NOMO-1 treated with dmso at 0.1 percent for 144 hours (cell line): ENCODE results near the gene UBA7.
"Not testable (repeated sequence)": the region's sequence is repeated elsewhere in the genome, so short reads cannot be mapped to it uniquely, and the experiment has no call there.

ENCODE experiments used
- DNase-seq: peaks from one replicate; lab custom pipeline; 2025; ENCODE audit not compliant: unreplicated experiment; lab: John Stamatoyannopoulos, UW

UBA7 gene, protein sequence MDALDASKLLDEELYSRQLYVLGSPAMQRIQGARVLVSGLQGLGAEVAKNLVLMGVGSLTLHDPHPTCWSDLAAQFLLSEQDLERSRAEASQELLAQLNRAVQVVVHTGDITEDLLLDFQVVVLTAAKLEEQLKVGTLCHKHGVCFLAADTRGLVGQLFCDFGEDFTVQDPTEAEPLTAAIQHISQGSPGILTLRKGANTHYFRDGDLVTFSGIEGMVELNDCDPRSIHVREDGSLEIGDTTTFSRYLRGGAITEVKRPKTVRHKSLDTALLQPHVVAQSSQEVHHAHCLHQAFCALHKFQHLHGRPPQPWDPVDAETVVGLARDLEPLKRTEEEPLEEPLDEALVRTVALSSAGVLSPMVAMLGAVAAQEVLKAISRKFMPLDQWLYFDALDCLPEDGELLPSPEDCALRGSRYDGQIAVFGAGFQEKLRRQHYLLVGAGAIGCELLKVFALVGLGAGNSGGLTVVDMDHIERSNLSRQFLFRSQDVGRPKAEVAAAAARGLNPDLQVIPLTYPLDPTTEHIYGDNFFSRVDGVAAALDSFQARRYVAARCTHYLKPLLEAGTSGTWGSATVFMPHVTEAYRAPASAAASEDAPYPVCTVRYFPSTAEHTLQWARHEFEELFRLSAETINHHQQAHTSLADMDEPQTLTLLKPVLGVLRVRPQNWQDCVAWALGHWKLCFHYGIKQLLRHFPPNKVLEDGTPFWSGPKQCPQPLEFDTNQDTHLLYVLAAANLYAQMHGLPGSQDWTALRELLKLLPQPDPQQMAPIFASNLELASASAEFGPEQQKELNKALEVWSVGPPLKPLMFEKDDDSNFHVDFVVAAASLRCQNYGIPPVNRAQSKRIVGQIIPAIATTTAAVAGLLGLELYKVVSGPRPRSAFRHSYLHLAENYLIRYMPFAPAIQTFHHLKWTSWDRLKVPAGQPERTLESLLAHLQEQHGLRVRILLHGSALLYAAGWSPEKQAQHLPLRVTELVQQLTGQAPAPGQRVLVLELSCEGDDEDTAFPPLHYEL

DNA sequence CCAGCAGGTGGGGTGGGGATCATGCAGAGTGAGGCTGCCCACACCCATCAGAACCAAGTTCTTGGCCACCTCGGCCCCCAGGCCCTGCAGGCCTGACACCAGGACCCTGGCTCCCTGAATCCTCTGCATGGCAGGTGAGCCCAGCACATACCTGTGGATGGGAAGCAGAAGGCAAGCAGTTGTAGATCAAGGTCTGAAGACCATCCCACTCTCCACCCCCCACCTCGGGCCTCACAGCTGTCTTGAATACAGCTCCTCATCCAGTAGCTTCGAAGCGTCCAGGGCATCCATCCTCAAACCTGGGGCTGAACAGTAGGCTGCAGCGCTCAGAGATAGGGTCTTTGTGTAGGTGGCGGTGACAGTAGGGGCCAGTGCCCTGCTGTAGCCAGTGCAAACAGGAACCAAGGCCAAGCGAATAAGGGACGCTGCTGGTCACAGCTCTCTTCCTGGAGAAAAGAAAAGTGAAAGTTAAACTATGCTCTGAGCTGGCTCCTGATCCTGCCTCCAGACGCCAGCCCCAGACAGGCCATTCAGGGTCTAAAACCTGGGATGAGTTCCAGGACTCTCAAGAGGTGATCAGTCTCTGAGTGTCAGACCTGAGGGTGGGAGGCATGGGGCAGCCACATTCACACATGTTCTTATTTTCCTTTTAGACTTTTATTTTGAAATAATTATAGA is at the start of gene UBA7:
UBA7 (minus strand) TSS at position 457 of the 678 bp plus-strand sequence; CDS start at position 291, 166 bp downstream.
- DNase-seq = peak; percentile 58

DNA sequence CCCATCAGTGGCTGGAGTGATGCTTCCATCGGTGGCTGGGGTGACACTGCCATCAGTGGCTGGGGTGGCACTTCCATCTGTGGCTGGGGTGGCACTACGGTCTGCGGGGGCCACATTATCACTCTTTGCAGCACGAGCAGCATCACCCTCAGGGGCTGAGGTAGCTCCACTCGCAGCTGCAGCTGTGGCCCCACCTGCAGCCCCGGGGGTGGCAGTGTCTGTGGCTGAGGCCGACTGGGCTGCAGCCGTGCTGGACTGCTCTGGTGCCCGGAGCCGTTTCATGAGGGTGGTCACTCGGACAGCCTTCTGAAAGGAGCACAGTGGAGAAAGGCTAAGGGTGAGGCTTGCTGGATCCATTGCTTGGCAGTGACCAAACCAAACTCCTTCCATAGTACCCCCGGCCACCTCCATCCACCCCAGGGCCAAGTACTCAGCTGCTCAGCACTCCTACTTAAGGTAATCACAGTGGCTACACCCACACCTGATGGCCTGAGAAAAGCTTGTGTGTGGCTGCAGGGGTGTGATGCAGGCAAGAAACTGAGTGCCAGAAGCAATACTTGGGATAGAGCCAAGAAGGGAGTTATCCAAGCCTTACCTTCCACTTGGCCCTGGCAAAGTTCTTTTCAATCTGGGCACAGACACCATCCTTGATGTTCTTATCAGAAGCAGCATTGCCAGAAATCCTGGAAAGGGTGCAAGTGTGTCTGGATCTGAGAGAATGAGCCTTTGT is 46.0 kb upstream of the UBA7 start:
- DNase-seq = no peak

DNA sequence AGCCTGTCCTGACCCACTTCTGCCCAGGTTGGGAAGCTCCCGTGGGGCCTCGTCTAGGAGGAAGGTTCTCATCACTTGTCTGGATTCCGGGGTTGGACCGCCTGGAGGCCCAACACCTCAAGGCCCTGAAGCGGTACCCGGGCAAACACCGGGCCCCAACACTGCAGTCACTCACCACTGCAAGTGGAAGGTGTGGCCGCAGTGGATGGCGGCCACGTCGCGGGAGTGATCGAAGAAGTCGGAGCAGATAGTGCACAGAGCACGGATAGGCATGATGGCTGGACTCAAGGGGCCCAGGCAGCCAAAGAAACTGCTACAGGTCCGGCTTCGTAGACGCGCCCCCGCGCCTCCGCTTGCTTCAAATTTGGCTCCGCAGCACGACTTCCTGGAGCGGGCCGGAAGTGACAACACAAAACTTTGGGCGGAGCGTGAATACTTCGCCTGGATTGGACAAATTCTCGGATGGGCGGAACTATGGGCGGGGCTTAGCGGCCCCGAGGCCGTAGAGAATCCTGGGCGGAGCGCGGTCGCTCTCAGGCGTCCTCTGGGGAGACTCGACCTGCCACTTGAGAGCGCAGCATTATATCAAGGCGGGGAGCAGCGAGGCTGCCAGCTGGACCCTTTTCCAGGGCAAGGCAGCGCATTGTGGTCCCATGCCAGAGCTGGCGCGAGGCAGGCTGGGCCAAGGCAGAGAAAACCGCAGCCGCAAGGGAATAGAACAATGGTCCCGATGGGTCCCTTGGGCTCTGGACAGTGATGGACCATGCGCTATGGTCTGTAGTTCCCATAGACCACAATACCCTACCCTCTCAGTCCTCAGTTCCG is 42.6 kb upstream of the UBA7 start, which contains the start of gene TRAIP:
TRAIP (minus strand) TSS at position 384 of the 825 bp plus-strand sequence; CDS start at position 273, 111 bp downstream.
- peak; percentile 89 for DNase-seq

DNA sequence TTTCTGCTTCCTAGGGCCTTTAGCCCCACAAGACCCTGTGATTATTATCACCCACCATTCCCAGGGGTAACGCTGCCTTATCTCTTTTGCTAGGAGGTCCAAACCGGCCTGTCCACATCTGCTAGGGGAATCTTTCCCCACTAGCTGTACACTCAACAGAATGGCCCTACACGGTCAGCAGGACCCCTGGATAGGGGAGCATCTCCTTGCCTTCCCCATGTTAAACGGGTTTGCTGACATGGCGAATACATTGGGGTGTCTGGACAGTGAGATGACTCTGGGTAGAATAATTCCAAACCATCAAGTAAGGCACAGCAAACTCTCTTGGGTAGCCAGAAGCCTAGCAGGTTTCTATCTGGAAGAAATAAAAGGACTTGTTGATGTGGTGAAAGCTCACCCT is 41.9 kb upstream of the UBA7 start:
- DNase-seq = no peak

DNA sequence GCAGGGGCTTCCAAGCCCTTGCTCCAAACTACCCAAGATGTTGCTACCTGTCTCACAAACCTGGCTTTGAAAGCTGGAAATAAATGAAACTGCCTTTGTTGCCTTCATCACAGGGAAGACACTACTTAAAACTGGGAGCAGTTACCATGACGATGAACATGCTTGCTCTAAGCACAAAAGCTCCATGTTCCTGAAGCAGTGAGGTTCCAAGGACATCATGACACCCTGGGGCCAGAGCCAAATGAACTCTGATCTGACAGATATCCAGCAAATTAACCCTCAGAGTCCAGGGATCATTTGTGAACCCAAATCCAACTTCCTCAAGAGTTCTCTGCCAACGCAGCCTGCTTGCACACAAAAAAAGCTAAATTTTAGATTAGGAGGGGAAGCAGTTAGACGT is 31.9 kb upstream of the UBA7 start:
- no peak for DNase-seq

DNA sequence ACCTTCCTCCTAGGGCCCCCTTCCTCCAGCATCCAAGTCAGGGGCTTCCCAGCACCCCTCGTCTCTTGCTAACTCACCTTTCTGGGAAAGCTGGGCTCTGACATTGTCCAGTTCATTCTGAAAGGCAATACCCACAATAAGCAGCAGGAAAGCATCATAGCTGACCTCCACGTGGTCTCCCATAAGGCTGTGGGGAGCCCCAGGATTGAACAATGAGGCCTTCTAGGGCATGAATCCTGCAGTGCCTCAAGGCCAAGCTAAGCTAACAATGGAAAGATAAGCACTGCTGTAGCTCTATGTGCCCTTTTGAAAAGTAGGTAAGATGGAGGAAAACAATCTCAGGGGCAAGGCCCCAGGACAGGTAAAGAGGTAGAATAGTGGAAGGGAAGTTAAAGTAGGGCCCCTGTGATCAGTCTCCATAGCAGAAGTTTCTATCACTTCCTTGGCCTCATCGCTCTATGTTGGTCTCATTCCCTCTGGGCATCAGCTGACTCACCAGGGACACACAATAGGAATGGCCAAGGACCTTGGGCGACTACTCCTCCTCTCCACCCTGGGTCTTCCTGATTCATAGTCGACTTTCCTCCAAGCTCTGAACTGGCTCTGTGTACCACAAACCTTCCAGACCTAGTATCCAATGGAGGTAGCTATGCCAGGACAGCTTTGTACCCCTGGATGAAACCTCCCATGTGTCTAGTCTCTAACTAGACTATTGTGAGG is 30.9 kb upstream of the UBA7 start:
- no peak for DNase-seq

DNA sequence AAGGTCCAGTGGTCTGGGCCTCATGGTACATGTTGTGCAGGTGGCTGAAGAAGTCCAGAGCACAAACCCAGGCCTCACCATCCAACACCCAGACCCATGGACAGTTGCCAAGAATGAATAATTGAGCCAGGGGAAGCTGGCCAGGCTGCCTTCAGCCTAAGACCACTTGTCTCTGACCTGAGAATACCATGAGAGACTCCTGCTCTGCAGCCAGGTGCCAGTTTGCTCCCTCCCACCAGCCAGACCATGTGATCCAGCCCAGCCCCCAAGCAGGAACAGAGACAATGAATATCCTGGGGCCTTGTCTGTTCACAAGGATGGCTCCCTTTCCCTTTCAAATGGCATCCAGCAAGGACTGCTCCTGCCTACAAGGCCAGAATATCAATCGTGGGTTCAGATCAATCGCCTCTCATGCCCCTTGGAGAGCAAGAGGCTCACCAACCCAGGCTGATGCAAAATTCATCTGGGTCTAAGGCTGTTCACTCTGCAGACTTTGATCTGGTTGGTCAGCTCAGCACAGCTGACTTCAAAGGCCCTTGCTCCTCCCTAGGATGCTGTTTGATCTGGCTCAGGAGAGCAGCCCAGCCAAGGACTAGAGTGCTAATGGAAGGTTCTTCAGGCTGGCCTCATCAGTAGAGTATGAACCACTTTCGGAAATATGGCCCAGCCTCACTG is 29.2 kb upstream of the UBA7 start:
- no peak for DNase-seq

DNA sequence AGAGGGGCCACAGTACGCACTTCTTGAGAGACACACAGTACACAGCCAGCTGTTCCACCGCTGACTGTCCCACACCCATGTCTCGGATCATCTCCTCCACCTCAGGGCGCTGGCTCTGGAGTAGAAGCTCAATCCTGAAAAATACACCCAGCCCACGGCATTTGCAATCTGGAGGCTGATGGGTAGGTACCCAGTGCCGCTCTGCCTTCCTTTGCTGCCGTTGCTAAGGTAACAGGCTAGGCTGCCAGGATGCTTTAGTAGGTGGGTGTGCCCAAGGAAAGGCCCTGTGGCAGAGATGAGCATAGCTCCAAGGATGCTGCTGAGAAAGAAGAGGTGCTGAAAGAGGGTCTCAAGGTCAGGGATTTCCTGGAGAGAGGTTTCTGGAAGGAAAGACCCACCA is 28.1 kb upstream of the UBA7 start:
- DNase-seq = no peak

DNA sequence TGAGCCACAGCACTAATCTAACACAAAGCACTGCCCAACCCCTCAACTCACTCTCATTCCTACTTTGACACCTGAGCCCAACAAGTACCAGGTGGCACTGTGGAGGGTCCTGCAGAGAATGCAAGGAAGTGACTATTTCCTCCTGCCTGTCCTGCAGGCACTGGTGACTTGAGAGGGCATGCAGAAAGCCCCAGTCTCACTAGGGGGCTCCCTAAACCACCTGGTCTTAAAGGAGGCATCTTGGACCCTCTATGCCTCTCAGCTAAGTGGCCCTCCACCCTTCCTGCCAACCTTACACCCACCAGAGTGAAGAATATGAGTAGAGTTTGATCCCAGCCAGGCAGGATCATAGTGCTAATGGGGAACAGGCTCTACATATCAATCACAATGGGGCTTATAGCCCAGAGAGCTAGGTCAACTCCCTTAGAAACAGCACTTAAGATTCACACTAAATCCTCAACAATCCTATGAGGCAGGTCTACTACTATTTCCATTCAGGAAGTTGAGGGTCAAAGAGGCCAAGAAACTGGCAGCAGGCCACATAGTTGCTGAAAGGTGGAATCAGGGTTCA is 27.5 kb upstream of the UBA7 start:
- DNase-seq = no peak

DNA sequence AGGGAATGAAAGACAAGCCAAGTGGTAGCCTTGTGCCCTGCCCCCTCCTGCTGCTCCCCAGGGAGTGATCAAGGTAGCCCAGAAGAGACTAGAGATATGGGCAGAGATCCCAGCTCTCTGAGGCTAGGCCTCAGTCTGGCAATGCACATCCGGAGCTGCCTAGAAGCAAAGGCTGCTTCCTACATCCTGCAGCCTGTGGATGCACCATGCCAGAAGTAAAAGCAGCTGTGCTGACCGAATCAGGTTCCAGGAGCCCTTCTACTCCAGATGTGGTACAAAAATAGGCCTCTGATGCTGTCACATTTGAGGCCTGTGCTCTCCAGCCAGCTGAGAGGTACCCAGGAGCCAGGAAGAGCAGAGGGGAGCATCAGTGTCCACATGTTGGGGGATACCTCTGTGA is 26.6 kb upstream of the UBA7 start:
- no peak for DNase-seq

DNA sequence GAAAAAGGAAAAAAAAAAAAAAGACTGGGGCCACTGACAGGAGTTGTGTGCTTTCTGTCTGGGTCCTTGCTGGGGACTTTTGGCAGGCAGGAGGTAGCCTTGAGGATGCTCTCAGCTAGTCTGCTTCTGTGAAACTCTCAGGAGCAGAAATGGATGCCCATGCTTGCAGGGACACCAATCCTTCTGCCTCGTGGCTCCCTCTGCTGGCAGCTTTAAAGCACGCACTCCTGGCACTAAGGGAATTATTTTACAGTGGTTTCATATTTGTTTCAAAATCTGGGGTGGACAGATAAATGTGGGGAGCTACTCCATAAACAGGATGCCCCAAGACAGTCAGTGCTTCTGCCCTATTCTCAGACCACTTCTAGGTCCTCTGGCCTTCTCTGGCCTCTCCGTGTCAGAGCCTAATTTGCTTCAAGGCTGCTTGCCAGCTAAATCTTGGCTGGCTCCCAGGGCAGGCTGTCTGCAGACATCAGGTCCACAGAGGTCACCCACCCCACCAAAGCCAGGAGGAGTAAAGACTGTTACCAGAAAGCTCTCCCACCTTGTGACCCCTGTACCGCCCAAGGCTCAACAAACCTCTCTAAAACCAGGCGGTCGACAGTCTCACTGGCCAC is 25.5 kb upstream of the UBA7 start:
- DNase-seq = peak; percentile 61

DNA sequence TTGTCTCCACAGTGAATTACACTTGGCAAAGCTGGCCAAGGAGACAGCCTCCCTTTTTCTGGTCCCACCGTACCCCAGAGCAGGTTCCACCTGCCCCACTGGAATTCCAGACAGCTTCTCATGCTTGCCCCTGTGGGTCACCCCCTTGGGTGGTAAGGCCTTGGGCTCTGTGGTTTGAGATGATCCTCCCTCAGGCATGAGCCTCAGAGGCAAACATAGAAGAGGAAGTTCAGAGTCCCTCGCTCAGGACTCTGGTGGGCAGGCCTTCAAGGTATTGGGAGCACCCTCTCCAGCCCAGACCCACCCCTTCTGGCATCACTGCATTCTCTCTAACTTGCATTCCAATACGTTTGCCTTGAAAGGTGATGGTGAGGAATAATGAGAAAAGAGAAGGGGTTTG is 17.6 kb upstream of the UBA7 start:
- DNase-seq = no peak

DNA sequence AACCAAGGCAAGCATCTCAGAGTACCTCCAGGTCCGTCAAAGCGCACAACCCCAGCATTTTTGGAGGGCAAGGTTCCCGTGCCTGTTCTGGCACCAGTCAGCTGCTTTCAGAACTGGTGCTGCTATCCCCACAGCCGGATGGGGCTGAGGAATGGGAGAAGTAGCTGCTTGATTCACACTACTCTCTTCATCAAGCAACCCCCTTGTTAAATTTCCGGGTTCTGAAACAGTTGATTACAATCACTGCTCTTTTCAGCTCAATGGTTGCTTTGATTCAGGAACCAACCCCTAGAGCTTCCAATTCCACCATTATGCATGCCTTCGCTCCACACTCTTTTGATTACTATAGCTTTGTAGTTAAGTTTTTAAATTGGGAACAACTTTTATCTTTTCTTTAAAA is 12.3 kb upstream of the UBA7 start:
- DNase-seq = no peak

DNA sequence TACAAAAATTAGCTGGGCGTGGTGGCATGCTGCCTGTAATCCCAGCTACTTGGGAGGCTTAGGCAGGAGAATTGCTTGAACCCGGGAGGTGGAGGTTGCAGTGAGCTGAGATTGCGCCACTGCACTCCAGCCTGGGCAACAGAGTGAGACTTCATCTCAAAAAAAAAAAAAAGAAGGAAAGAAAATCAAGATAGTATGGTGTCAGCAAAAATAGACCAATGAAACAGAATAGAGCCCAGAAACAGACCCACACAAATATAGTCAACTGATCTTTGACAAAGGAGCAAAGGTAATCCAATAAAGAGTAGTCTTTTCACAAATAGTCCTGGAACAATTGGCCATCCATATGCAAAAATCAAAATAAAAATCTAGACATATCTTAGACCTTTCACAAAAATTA is 9.4 kb upstream of the UBA7 start:
- DNase-seq = not testable (repeated sequence)

DNA sequence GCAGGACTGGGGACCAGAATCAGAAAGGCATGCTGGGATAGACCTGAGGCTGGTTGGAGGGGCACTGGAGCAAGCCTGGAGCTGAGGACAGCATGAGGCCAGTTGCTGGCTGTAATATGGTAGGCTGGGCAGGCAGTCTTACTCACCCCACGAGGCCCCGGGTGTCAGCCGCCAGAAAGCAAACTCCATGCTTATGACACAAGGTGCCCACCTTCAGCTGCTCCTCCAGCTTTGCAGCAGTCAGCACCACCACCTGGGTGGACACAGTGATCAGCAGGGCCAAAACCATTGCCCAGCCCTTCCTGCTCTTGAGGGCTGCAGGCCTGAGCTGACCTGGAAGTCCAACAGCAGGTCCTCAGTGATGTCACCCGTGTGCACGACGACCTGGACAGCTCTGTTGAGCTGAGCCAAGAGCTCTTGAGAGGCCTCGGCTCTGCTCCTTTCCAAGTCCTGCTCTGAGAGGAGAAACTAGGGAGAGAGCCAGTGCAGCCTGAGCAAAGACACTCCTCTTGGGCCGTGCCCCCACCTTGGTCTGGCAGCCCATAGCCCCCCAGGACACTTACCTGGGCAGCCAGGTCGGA is 747 bp downstream of the UBA7 start:
- no peak for DNase-seq

DNA sequence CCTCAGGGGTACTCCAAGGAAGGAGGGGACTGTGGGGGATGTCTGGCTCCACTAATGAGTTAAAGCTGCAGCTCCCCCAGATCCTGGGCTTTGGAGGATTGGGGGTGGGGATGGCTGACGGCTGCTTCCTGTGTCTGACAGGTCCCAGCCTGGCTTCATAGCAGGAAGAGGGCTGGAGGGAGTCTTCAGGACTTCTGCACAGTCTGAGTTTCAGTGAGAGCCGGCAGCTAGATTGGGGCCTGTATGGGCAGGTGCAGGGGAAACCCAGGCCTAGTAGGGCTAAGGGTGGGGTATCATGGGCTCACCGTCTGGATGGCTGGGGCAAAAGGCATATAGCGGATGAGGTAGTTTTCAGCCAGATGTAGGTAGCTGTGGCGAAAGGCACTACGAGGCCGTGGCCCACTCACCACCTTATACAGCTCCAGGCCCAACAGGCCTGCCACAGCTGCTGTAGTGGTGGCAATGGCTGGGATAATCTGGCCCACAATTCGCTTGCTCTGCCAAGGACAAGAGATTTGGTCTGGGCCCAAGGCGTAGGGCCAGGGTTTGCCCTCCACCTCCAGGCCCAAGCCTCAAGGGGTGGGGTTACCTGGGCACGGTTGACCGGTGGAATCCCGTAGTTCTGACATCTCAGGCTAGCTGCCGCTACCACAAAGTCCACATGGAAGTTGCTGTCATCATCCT is 6.2 kb downstream of the UBA7 start:
- no peak for DNase-seq

DNA sequence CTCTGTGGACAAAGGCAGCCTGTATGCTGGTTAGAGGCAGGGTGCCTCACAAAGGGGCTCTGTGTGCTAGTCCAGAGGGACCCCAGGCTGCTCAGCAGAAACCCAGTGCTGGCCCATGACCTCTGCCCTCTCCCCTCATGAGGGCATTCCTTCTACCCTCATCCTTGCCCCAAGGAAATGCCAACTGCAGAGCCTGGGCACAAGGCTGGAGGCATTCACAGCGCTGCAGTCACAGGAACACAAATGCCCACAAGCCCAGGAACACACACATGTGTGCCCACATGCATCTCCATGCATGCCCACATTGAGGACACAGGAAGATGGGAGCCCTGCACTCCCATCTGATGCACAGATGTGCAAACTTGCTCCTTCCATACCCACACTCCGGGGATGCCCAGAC is 6.9 kb downstream of the UBA7 start:
- DNase-seq = no peak
